Breast epithelium (tissue), 4 donors: Measurements from ENCODE around the gene TKTL1. TPM values are rescaled to one million over a fixed set of nuclear protein-coding genes. Genes with fewer than 3 reads are reported as not detected.
"Not testable (repeated sequence)": the region's sequence is repeated elsewhere in the genome, so short reads cannot be mapped to it uniquely, and the experiment has no call there.

ENCODE experiments used
- DNase-seq, 2 donors: peaks; one replicate each; pipeline ENCODE4 v3.0.0-alpha.2; 2019; ENCODE audit warnings: low spot score in 2 of 2
- H3K27ac ChIP-seq, 2 donors: fragments of 200-600 bp; sonication (generic) in 1 of 2; one replicate each; pipeline ENCODE4 v1.5.1; 2016 to 2019; ENCODE audit warnings: mild to moderate bottlenecking in 1 of 2
- H3K27me3 ChIP-seq, 2 donors: fragments of 200-600 bp; sonication (generic) in 1 of 2; one replicate each; pipeline versions ENCODE4 v1.5.1 to v1.6.0; 2017 to 2019; ENCODE audit warnings: control low read depth in 1 of 2, mild to moderate bottlenecking in 1 of 2
- H3K36me3 ChIP-seq: fragments of 200-600 bp; one replicate; pipeline ENCODE4 v1.5.1; 2019
- H3K4me1 ChIP-seq, 2 donors: fragments of 200-600 bp; sonication (generic); one replicate each; pipeline ENCODE4 v1.5.1; 2016 to 2019; ENCODE audit warnings: control low read depth in 1 of 2
- H3K4me3 ChIP-seq, 3 donors: fragments of 200-600 bp; sonication (generic); 1 replicate in 2 of 3; 2 replicates in 1 of 3; pipeline ENCODE4 v1.5.1; 2016 to 2019; ENCODE audit warnings: mild to moderate bottlenecking in 3 of 3, moderate library complexity in 2 of 3
- H3K9me3 ChIP-seq, 2 donors: fragments of 200-600 bp; sonication (generic) in 1 of 2; one replicate each; pipeline ENCODE4 v1.5.1; 2016 to 2019; ENCODE audit warnings: control low read depth in 1 of 2
- CTCF ChIP-seq, 3 donors: fragments of 450-650 bp; IDR thresholded peaks; one replicate each; pipeline ENCODE4 v1.5.1; 2016 to 2017; ENCODE audit warnings: antibody characterized with exemption in 3 of 3, mild to moderate bottlenecking in 3 of 3, moderate library complexity in 3 of 3
- POLR2A ChIP-seq: fragments of 450-650 bp; IDR thresholded peaks from one replicate; pipeline ENCODE4 v1.6.1; 2016; ENCODE audit warnings: antibody characterized with exemption, mild to moderate bottlenecking, moderate library complexity
- POLR2AphosphoS5 ChIP-seq, 3 donors: sonication (generic); formaldehyde crosslinking; IDR thresholded peaks; one replicate each; pipeline ENCODE4 v1.6.1; 2017; ENCODE audit warnings: antibody characterized with exemption in 3 of 3
- intact Hi-C: fragments of 100-400 bp; cut with DNase I; formaldehyde crosslinking; loops from one replicate; pipeline ENCODE4 v1.15.1; 2023; ENCODE audit warnings: low total_unique reads
- total RNA-seq, 3 donors: library from RNA; depleted of rRNA; stranded (reverse); fragments of >200 nt; gene quantifications; one replicate each; pipeline ENCODE4 v1.1.0, GENCODE V29; 2016

TKTL1 gene, protein sequence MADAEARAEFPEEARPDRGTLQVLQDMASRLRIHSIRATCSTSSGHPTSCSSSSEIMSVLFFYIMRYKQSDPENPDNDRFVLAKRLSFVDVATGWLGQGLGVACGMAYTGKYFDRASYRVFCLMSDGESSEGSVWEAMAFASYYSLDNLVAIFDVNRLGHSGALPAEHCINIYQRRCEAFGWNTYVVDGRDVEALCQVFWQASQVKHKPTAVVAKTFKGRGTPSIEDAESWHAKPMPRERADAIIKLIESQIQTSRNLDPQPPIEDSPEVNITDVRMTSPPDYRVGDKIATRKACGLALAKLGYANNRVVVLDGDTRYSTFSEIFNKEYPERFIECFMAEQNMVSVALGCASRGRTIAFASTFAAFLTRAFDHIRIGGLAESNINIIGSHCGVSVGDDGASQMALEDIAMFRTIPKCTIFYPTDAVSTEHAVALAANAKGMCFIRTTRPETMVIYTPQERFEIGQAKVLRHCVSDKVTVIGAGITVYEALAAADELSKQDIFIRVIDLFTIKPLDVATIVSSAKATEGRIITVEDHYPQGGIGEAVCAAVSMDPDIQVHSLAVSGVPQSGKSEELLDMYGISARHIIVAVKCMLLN
- under 1 TPM in 1 of 3 donors, not detected in 2; 0.16 TPM for total RNA-seq

- TF ChIP-seq POLR2AphosphoS5 (IDR thresholded peaks at IDR 0.05) (no peak), CTCF (IDR thresholded peaks at IDR 0.05) (no peak), POLR2A (no peak)
- Histone ChIP-seq H3K27me3 (peaks cover 0 to 9% of the 10 kb centered on the region in 2 donors), H3K4me1 (no peaks in the 10 kb centered on the region), H3K36me3 (no peaks in the 10 kb centered on the region), H3K4me3 (no peak within 1 kb of the TSS), H3K27ac (no peak within 1 kb of the TSS), H3K9me3 (no peaks in the 10 kb centered on the region)
- intact Hi-C loops: no loop called here
- no peak for DNase-seq
These were observed at the start of gene TKTL1 for GRCh38 chrX:154295664-154296310. Gene TKTL1 (plus strand): TSS chrX:154295795. CDS start chrX:154295860, 65 bp downstream.

GRCh38 chrX:154247377-154248045, 48.1 kb upstream of the TKTL1 start:
- H3K4me3 ChIP-seq, H3K36me3 ChIP-seq, H3K27me3 ChIP-seq, H3K27ac ChIP-seq, H3K9me3 ChIP-seq, DNase-seq, intact Hi-C loops, H3K4me1 ChIP-seq: not testable (repeated sequence)

GRCh38 chrX:154248076-154248475, 47.5 kb upstream of the TKTL1 start:
- H3K4me1 ChIP-seq, H3K9me3 ChIP-seq, H3K27me3 ChIP-seq, DNase-seq, H3K27ac ChIP-seq, intact Hi-C loops, H3K36me3 ChIP-seq, H3K4me3 ChIP-seq: not testable (repeated sequence)

- H3K9me3 ChIP-seq, H3K27ac ChIP-seq, intact Hi-C loops, H3K27me3 ChIP-seq, H3K36me3 ChIP-seq, DNase-seq, H3K4me1 ChIP-seq, H3K4me3 ChIP-seq: not testable (repeated sequence)
These were observed 38.3 kb upstream of the TKTL1 start, which contains the start of gene OPN1MW3 for GRCh38 chrX:154257282-154257681. Gene OPN1MW3 (plus strand): TSS chrX:154257582. CDS start chrX:154257620, 38 bp downstream.

- not testable (repeated sequence) for H3K27me3 ChIP-seq, DNase-seq, H3K9me3 ChIP-seq
These were observed 36.9 kb upstream of the TKTL1 start for GRCh38 chrX:154258711-154259110.

GRCh38 chrX:154263072-154263471, 32.5 kb upstream of the TKTL1 start:
- H3K27ac ChIP-seq, H3K9me3 ChIP-seq, H3K27me3 ChIP-seq, H3K4me1 ChIP-seq, intact Hi-C loops, DNase-seq, H3K36me3 ChIP-seq, H3K4me3 ChIP-seq: not testable (repeated sequence)

More at GRCh38 chrX:154258711-154259110, 36.9 kb upstream of the TKTL1 start:
- intact Hi-C loops, H3K4me3 ChIP-seq, H3K36me3 ChIP-seq, H3K27ac ChIP-seq, H3K4me1 ChIP-seq: not testable (repeated sequence)

DNA sequence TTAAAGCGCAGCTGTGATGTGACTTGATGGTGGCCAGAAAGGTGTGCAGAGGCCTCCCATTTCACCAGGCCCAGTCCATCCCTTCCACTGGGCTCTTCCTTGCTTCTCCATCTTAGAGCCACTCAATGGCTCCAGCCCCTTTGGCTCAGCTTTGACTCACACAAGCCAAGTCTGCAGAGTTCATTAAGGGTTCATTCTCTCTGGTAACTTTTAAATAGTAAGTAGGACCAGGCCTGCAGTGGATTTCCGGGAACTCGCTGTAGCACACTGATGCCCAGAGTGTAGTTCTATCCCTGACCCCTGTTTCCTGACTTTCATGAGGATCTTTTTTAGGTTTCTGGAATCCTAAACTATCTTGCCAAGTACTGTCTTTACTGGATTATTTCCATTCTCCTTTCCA, 26.4 kb upstream of the TKTL1 start:
- intact Hi-C loops, H3K4me1 ChIP-seq, H3K27me3 ChIP-seq, H3K27ac ChIP-seq, H3K36me3 ChIP-seq, H3K4me3 ChIP-seq, H3K9me3 ChIP-seq, DNase-seq: not testable (repeated sequence)

- DNase-seq, intact Hi-C loops, H3K4me1 ChIP-seq, H3K36me3 ChIP-seq, H3K9me3 ChIP-seq, H3K27me3 ChIP-seq, H3K4me3 ChIP-seq, H3K27ac ChIP-seq: not testable (repeated sequence)
These were observed 10.9 kb upstream of the TKTL1 start for GRCh38 chrX:154284489-154285338.

GRCh38 chrX:154286406-154286805, 9.2 kb upstream of the TKTL1 start:
- H3K4me1 ChIP-seq, H3K27me3 ChIP-seq, H3K27ac ChIP-seq, H3K36me3 ChIP-seq, H3K9me3 ChIP-seq, H3K4me3 ChIP-seq, DNase-seq, intact Hi-C loops: not testable (repeated sequence)
